ENCODE results near the gene PLLP.
"Not testable (repeated sequence)": the region's sequence is repeated elsewhere in the genome, so short reads cannot be mapped to it uniquely, and the experiment has no call there.

The PLLP gene

DNA sequence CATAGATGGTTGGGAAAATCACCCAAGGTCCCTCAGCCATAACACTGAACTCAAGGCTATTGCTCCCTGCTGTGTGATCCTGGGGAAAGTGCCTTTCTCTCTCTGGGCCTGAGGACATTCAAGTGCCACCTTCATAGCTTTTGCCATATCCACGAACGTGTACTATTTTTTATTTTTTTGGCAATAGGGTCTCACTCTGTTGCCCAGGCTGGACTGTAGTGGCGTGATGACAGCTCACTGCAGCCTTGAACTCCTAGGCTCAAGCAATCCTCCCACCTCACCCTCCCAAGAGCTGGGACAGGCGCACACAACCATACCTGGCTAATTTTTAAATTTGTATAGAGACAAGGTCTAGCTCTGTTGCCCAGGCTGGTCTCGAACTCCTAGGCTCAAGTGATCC is 10.6 kb downstream of the PLLP start:
- no peak for DNase-seq (ENCODE audit: low read depth in 3 of 3, low spot score in 1 of 3)

DNA sequence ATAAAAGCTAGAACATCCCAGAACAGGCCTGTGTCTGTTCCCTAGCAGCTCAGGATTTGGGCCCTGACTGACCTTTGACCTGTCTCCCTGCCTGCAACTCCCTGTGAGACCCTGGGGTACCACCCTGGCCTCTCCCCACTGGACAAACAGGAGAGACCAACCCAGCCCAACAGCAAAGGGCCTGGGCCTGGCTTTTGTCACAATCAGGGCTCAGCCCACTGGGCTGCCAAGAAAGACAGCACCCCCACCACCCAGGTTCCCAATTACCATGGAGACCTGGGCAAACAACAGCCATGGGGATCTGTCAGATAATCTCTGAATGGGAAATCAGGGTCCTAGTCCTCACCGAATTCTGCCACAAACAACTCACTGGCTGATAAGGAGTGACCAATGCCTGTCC is 11.1 kb downstream of the PLLP start:
- DNase-seq (ENCODE audit: low read depth in 3 of 3, low spot score in 1 of 3): no peak

DNA sequence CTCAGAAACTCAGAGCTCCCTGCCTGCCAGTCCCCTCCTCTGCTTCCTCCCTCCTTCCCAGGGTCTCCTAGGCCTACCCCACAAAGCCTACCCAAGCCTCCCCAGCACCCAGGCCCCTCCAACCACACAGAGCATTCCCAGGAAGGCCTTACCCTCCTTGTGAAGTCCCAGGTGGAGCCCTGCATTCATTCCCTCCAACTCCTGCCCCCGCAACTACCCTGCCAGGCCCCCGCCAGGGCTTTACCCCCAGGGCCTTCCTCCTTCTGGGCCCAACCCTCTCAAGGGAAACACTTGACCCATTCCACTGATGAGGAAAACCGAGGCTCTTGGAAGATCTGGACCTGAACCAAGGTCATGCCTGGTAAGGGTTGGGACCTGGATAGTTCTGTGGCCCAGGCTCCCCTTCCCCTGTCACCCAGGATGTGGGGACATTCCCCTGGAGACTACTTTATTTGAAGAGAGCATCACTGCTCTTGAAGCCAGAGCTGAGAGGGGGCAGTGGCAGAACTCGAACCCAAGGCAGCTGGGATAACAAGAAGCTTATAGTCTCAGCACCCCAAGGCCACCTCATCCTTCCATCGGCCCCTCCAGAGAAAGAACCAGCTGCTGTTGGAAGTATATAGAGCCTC is 12.5 kb downstream of the PLLP start:
- DNase-seq (ENCODE audit: low read depth in 3 of 3, low spot score in 1 of 3): no peak

DNA sequence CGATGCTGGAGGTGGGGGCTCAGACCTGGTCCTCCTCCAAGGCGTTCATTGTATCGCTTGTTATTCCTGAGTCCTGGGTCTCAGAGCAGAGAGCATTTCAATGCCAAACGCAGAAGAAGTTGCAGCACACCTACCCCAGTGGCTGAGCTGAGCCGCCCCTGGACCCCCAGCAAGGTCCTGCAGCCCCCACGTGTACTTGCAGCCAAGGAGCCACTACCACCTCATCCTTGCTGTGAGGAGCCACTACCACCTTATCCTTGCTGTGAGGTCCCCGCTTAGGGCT is 13.5 kb downstream of the PLLP start:
- DNase-seq (ENCODE audit: low read depth in 3 of 3, low spot score in 1 of 3): no peak

DNA sequence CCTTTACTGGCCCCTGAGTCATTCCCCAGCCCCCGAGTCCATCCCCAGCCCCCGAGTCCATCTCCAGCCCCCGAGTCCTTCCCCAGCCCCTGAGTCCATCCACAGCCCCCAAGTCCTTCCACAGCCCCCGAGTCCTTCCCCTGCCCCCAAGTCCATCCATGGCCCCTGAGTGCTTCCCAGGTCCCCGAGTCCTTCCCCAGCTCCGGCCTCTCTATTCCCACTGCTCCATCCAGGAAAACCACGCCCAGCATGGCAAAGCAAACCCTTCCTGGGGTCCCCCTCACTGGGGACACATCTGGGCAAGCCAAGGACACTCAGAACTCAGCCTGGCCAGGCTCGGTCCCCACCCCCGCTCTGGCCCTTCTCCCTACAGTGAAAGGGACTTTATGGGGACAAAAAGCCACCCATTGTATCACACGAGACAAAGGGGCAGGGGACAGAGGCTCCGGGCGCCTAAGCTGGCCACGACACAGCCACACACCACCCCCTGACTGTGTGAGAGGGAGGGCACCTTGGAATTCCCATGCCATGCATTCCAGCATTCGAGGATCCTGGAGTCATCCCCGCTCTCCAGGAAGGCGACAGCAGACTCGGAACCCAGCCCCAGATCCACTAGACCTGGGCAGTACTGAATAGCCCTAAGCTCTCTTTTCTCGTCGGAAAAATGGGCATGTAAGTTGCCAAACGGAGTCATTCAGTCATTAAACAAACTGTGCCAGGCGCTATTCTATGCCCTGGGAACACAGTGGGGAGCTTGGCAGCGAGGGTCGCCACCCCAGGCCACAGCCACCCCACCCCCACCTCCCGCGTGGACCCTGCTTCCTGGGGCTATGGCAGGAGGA is 14.0 kb downstream of the PLLP start:
- DNase-seq (ENCODE audit: low read depth in 3 of 3, low spot score in 1 of 3): no peak

DNA sequence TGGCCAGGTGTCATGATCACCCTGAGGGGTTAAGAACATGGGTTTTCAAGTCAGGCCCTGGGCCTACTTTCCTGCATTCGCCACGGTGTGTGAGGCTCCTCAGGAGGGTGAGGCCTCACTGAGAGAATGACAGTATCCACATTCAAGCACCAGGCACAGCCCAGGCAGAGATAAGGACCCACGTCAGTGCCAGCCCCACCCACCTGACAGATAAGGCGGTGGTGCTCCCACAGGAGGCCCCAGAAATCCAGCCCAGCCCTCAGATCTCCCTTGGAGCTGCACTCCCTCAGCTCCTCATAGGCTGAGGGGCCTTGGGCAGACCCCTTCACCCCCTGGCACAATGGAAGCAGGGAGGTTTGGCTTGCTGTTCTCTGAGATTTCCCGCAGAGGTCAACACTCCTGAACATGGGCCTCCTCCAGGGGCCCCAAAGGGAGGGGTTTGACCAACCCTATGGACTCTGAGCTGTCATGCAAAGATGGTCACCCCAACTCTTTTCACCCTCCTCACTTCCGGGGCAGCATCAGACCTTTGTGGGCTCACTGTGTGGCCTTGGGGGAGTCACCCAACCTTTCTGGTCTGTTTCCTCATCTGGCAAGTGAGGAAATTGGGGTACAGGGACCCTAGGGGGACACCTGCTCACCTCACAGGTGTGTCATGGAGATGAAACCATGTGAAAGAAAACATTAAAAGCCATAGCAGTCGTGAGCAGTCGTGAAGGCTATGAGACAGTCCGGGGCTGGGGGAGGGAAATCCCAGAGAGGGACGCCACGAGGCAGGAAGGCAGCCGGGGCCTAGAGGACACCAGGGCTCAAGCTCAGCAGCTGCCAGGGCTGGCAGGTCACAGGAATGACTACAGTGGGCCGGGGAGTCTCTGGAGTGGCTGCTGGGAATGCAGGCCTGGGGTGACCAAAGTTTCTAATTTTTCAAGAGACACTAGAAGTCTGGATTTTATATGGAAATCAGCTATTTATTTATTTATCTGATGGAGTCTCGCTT is 15.4 kb downstream of the PLLP start:
- no peak for DNase-seq (ENCODE audit: low read depth in 3 of 3, low spot score in 1 of 3)

DNA sequence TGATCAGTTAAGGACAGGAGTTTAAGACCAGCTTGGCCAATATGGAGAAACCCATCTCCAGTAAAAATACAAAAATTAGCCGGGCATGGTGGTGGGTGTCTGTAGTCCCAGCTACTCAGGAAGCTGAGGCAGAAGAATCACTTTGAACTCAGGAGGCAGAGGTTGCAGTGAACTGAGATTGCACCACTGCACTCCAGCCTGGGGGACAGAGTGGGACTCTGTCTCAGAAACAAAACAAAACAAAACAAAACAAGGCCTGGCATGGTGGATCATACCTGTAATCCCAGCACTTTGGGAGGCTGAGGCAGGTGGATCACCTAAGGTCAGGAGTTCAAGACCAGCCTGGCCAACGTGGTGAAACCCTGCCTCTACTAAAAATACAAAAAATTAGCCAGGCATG is 17.1 kb downstream of the PLLP start:
- not testable (repeated sequence) for DNase-seq (ENCODE audit: low read depth in 3 of 3, low spot score in 1 of 3)

DNA sequence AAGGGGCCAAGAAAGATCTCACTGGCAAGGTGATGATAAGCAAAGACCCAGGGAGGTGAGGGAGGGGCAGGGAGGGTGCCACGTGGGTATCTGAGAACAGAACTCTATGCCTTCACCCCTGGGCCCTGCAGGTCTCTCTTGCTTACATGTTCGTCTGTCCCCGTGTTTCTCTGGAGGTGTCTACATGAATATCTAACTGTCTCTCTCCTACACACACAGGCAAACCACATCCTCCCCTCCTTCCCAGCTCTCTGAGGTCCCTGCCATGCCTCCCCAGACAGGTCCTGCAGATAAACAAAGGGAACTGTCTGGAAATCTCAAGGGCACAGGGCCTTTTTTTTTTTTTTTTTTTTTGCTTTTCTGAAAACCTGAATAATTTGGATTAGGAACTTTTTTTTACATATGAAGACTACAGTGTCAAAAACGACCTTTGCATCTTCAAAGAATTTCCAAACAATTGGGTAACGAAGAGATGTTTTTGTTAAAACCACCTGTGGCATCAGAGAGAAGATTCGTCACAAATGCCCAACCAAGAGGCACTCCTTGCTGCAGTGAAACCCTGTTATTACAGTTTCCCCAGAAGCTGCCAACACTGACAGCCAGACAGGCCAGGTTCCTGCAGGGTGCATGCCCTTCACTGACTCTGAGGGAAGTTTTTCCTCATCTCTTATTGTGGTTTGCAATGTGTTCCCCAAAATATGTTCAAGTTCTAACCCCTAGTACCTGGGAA is 17.8 kb downstream of the PLLP start:
- peak in 1 of 3 donors; percentile 8 for DNase-seq (ENCODE audit: low read depth in 3 of 3, low spot score in 1 of 3)

DNA sequence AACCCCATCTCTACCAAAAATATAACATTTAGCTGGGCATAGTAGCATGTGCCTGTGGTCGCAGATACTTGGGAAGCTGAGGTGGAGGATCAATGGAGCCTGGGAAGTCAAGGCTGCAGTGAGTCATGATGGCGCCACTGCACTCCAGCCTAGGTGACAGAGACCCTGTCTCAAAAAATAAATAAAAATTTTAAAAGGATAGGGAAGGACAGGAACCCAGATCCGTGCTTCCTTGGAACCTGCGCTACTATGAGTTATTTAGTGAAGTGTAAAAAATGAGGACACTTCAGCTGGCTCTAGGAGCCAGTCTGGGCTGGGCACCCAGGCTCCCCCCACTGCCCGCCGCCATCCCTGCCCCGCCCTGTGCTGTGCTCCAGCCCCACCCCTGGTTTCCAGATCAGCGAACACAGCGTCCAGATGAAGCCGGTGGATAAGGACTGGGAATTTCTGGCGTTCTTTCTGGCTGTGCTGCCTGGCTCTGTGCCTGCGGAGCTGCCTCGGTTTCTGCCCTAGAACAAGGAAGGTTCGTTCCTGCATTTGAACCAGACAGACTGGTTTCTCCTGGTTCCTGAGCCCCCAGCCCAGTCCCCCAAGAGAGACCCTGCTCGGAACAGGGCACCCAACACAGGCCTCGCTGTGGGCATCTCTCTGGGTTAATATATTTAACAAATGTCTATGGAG is 18.5 kb downstream of the PLLP start:
- no peak for DNase-seq (ENCODE audit: low read depth in 3 of 3, low spot score in 1 of 3)

DNA sequence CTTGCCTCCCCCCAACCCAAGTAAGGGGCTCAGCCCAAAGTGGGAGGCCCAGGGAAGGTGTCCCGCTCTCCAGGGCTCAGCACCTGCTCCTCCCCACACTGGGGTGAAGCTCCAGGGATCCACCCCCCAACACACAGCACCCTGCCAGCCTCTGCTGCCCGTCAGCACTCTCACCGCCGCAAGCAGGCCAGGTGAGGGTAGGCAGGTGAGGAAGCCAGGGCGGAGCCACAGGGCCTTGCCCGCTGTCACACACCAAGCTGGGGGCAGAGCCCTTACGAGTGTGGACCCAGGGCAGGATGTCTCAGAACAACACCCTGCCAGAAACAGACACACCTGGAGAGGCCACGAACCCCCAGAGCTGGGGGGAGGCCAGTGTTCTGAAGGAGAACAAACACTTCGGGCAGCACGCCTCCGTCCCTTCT is 19.5 kb downstream of the PLLP start:
- DNase-seq (ENCODE audit: low read depth in 3 of 3, low spot score in 1 of 3): no peak

DNA sequence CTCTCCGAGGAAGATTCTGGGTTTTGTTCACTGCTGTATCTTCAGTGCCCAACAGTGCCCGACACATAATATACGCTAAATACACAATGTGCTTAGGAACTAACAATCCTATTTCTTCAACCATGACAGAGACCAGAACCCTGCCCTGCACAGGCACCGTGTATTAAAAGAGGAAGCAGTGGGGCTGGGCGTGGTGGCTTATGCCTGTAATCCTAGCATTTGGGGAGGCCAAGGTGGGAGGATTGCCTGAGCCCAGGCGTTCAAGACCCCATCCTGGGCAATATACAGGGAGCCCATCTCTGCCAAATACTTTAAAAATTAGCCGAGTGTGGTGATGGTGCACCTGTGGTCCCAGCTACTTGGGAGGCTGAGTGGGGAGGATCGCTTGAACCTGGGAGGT is 20.1 kb downstream of the PLLP start:
- DNase-seq (ENCODE audit: low read depth in 3 of 3, low spot score in 1 of 3): no peak

DNA sequence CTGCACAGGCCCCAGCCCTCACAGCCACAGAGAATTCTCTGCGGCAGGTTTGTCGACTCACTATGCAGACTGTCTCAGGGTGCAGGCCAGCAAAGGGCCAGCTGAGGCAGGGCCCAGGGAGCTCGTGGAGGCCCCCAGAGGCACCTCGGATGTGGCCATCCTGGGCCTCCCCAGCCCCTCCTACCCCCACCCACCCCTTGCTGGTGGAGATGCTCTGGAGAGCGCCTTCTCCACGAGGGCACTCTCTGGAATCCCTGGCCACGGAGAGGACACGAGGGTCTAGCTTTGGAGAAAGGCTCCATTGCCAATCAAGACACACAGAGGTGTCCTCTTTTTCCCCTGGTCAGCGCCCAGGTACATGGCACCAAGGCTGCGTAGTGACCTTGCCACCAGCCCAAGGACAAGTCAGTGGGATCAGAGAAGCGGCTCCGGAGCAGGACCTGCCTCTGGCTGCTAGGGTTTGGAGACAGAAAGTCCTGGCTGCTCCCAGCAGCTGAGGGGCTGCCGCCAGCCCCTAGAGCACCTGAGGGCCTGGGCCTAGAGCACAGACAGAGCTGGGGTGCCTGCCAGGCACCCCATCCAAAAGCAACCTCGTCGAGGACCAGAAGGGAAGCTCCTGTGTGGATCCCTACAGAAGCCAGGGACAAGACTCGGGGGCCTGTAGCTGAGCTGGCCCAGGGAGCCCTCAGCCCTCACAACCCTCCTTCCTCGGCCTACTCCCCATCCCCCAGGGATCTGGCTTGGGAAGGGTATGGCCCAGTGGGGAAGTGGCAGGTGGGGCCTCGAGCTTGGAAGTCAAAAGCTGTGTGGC is 20.7 kb downstream of the PLLP start:
- no peak for DNase-seq (ENCODE audit: low read depth in 3 of 3, low spot score in 1 of 3)

DNA sequence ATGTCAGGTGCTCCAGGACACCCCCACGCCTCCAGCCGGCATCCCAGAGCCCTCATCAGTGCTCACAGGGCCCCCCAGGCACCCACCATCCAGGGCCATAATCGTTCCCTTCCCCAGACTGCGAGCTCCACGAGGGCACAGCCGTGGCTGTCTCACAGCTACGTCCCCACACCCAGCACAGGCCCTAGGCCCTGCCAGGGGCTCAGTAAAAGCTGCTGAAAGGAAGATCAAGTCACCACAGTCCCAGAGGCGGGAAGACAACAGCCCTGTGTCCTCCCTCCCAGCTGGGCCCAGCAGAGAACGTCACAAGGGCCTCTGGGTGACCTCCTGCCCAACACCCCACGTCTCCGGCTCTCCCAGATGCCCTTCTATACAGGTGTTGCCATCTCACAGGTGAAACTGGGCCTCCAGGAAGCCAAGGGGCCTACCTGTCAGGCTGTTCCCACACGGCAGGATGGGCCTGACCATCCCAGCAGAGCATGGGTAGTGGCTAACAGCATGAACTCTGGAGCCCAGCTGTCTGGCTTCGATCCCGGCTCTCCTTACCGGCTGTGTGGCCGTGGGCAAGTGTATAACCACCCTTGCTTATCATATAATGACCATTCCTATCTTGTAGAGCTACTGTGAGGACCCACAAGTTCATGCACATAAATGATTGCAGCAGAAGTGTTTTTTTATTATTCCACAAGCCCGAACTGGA is 21.5 kb downstream of the PLLP start:
- DNase-seq (ENCODE audit: low read depth in 3 of 3, low spot score in 1 of 3): no peak

DNA sequence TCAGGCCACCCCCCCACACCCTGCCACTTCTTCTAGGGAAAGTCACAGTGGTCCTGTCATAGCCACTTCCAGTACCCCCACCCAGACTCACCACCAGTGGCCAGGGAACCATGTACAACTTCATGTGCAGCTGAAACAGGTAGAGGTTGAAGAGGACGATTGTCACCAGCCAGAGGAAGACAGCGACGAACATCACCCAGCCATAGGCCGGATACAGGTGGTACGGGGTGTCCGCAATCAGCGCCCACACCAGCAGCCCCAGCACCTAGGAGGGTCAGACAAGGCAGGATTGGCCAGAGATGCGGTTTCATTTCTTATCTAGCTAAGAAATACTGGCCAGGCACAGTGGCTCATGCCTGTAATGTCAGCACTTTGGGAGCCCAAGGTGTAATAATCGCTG is 22.7 kb downstream of the PLLP start:
- DNase-seq (ENCODE audit: low read depth in 3 of 3, low spot score in 1 of 3): no peak

DNA sequence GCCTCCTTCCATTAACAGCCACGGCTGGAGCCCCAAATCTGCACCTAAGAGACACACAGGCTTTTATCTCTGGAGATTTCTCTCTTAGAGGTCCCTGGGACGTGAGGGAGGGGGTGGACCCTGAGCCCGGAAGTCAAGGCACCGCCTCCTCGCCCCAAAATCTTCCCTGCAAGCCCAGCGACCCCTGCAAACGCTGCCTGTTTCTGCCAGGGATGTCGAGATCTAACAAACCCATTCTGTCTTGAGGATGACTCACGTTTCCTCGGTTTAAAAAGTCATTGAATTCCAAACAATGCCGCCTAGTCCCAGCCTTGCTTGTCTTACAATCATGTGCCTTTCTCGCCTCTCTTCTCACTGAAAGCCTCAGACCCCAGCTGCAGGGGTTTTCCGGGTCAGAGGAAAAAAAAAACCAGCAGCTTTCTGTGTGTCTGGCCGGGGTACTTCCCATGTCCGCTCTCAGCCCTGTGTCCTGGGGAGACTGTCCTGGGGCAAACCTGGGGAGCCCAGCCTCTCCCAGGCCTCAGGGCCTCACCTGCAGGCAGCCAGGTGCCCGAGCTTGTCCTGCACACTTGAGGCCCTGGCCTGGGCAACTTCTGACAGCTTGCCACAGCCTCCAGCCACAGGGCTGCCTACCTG is 24.1 kb downstream of the PLLP start:
- DNase-seq (ENCODE audit: low read depth in 3 of 3, low spot score in 1 of 3): no peak

DNA sequence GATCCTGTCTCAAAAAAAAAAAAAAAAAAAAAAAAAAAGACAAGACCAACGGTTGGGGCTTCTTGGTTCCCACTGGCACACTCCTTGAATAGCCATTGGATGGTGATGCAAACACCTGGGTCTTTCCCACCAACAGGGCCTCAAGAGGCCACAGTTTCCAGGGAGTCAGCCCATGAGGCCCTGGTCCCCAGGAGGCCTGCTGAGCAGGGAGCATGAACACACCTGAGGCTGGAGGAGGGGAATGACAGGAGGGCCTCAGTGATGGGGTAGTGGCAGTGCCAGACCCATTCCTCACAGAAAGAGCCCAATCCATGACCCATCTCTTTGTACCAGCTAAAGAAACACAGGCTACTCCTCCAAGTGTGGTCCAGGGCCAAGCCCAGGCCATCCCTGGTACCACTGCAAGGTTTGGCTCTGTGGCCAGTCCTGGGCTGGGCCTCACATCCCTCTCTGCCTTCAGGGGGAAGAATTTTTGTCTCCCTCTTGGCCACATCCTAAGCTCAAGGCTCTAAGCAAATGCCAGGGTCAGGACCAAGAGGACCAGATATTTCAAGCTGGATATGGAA is 25.5 kb downstream of the PLLP start:
- DNase-seq (ENCODE audit: low read depth in 3 of 3, low spot score in 1 of 3): no peak

DNA sequence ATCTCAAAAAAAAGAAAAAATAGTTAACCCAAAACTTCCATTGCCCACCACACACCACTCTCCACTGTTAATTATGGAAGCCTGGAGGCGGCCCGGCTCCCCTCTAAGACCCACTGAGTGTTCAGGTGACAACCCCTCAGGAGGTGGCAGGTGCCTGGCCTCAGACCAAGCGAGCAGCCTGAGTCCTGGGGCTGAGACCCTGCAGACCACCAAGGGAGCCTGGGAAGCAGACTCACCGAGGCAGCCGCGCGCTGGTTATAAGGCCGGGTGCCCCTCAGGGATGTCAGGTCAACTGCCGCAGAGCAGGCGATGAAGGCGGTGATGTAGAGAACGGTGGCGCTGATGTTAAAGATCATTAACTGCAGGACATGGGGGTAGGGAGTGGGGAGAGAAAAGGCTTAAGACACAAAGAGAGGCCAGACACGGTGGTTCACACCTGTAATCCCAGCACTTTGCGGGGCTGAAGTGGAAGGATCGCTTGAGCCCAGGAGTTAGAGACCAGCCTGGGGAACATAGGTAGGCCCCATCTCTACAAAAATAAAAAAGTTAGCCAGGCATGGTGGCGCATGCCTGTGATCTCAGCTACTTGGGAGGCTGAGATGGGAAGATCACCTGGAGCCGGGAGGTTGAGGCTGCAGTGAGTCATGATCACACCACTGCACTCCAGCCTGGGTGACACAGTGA is 26.1 kb downstream of the PLLP start:
- no peak for DNase-seq (ENCODE audit: low read depth in 3 of 3, low spot score in 1 of 3)
